H1 (cell line): Measurements from ENCODE around the gene ZBED1. TPM values are rescaled to one million over a fixed set of nuclear protein-coding genes. Genes with fewer than 3 reads are reported as not detected.

Experiments used
- EP300 ChIP-seq, 2 experiments: IDR thresholded peaks; 1 replicate in 1 of 2; 2 replicates in 1 of 2; pipeline ENCODE4 v1.6.1; 2011 to 2012; ENCODE audit warnings: low read depth in 2 of 2, low read length in 2 of 2, mild to moderate bottlenecking in 2 of 2, borderline replicate concordance in 1 of 2, inconsistent platforms in 1 of 2, moderate library complexity in 1 of 2
- GABPA ChIP-seq: IDR thresholded peaks from 2 replicates; pipeline ENCODE4 v1.6.1; 2011; ENCODE audit warnings: mild to moderate bottlenecking, low read length, moderate library complexity, borderline replicate concordance; ENCODE audit not compliant: insufficient read depth
- GTF2F1 ChIP-seq: IDR thresholded peaks from 2 replicates; pipeline ENCODE4 v1.6.1; 2012; ENCODE audit warnings: low read depth, low read length, improper control_type of control experiment, borderline replicate concordance
- NANOG ChIP-seq: IDR thresholded peaks from 2 replicates; pipeline ENCODE4 v1.6.1; 2011; ENCODE audit warnings: low read length, low read depth, mild to moderate bottlenecking, inconsistent platforms; ENCODE audit not compliant: insufficient read depth, poor library complexity, severe bottlenecking
- polyA plus RNA-seq, 7 experiments: library from polyadenylated mRNA; depleted of rRNA in 3 of 7; stranded (reverse) in 5 of 7; unstranded in 2 of 7; fragments of >200 nt in 5 of 7; fragments of 200-250 nt in 2 of 7; gene quantifications; 1 replicate in 5 of 7; 2 replicates in 1 of 7; 4 replicates in 1 of 7; pipeline versions ENCODE4 v1.2.1 to v1.2.3, GENCODE V29; 2011 to 2013; ENCODE audit warnings: missing spikeins in 2 of 7, mixed read lengths in 2 of 7
- total RNA-seq: library from RNA; stranded (reverse); fragmentation: NEBNext Ultra II Directional; extraction: Animal tissue kit (Norgen Biotek cat#: 25700); gene quantifications from 2 replicates; pipeline ENCODE4 v1.2.1, GENCODE V29; 2021

ZBED1 gene
- total and polyA plus RNA-seq, 2 of the 8 experiments (the other 6 are each of a cell fraction or from before 2014, with no cell fraction given) = 28.5 to 45.8 TPM

GRCh38 chrX:2490634-2491033, 10.1 kb downstream of the ZBED1 start (continued):
- no peak for TF ChIP-seq EP300 (IDR thresholded peaks at IDR 0.05; ENCODE audit: borderline replicate concordance in 1 of 2, low read depth in 2 of 2, low read length in 2 of 2)
- no peak for TF ChIP-seq GABPA
- no peak for TF ChIP-seq GTF2F1
- TF ChIP-seq NANOG = no peak
- TF ChIP-seq, all 59 proteins: peak for 0
